ENCODE results near the gene PER1. TPM values are rescaled to one million over a fixed set of nuclear protein-coding genes. Genes with fewer than 3 reads are reported as not detected.

The PER1 gene
- total and polyA plus RNA-seq, 2 donors from 2014 or later, result 25.2 to 161 TPM

- H3K27ac ChIP-seq (ENCODE audit: low read depth in 2 of 2, low read length in 2 of 2), result peak overlapping the region; percentile 99 to 100
- peaks cover 5 to 26% (median 21%) of the 10 kb centered on the region in 3 donors for H3K4me1 ChIP-seq (ENCODE audit: control insufficient read depth in 2 of 3, insufficient read depth in 2 of 3, low read depth in 1 of 3, low read length in 3 of 3)
- peak overlapping the region; percentile 72 to 98 (median 96) for H3K9ac ChIP-seq (ENCODE audit: low read length in 3 of 3)
- H3K9me3 ChIP-seq (ENCODE audit: control insufficient read depth in 2 of 3, insufficient read depth in 1 of 3, low read length in 3 of 3), result no peaks in the 10 kb centered on the region
- H3K27me3 ChIP-seq (ENCODE audit: control insufficient read depth, insufficient read depth, low read length), result no peaks in the 10 kb centered on the region
- peak overlapping the region; percentile 64 to 99 (median 94) for H3K4me3 ChIP-seq (ENCODE audit: low read length in 3 of 3)
- FAIRE-seq, result no peak
- peak; percentile 1 for TF ChIP-seq CTCF (IDR thresholded peaks at IDR 0.05; ENCODE audit: borderline replicate concordance, extremely low read depth, insufficient read depth)
- intact Hi-C loops (cut with DNase I), result no loop called here
- peaks cover 0 to 54% (median 36%) of the 10 kb centered on the region in 3 donors for H3K36me3 ChIP-seq (ENCODE audit: control insufficient read depth in 2 of 3, insufficient read depth in 3 of 3, low read length in 3 of 3)
- peak; percentile 93 to 97 (median 95) for DNase-seq
Measured at GRCh38 chr17:8151120-8151640, 1.0 kb downstream of the PER1 start.

- DNase-seq, result peak in 2 of 5 donors; percentile 66 to 83
- H3K27me3 ChIP-seq (ENCODE audit: control insufficient read depth, insufficient read depth, low read length), result no peaks in the 10 kb centered on the region
- peak overlapping the region; percentile 80 to 99 for H3K27ac ChIP-seq (ENCODE audit: low read depth in 2 of 2, low read length in 2 of 2)
- intact Hi-C loops (cut with DNase I), result no loop called here
- TF ChIP-seq CTCF (IDR thresholded peaks at IDR 0.05; ENCODE audit: borderline replicate concordance, extremely low read depth, insufficient read depth), result no peak
- FAIRE-seq, result no peak
- H3K9me3 ChIP-seq (ENCODE audit: control insufficient read depth in 2 of 3, insufficient read depth in 1 of 3, low read length in 3 of 3), result no peaks in the 10 kb centered on the region
- H3K4me3 ChIP-seq (ENCODE audit: low read length in 3 of 3), result peak overlapping the region in 2 of 3 donors; percentile 2 to 99
- H3K36me3 ChIP-seq (ENCODE audit: control insufficient read depth in 2 of 3, insufficient read depth in 3 of 3, low read length in 3 of 3), result peaks cover 0 to 61% (median 44%) of the 10 kb centered on the region in 3 donors
- H3K4me1 ChIP-seq (ENCODE audit: control insufficient read depth in 2 of 3, insufficient read depth in 2 of 3, low read depth in 1 of 3, low read length in 3 of 3), result peaks cover 5 to 26% (median 21%) of the 10 kb centered on the region in 3 donors
- H3K9ac ChIP-seq (ENCODE audit: low read length in 3 of 3), result peak overlapping the region in 2 of 3 donors; percentile 1 to 72
Measured at GRCh38 chr17:8150194-8151119, 1.7 kb downstream of the PER1 start.

- Histone ChIP-seq H3K36me3 (ENCODE audit: control insufficient read depth in 2 of 3, insufficient read depth in 3 of 3, low read length in 3 of 3) (peaks cover 0 to 69% (median 49%) of the 10 kb centered on the region in 3 donors), H3K4me1 (ENCODE audit: control insufficient read depth in 2 of 3, insufficient read depth in 2 of 3, low read depth in 1 of 3, low read length in 3 of 3) (peaks cover 2 to 22% (median 21%) of the 10 kb centered on the region in 3 donors), H3K27ac (ENCODE audit: low read depth in 2 of 2, low read length in 2 of 2) (peak overlapping the region in 1 of 2 donors; percentile 15), H3K27me3 (ENCODE audit: control insufficient read depth, insufficient read depth, low read length) (no peaks in the 10 kb centered on the region), H3K9me3 (ENCODE audit: control insufficient read depth in 2 of 3, insufficient read depth in 1 of 3, low read length in 3 of 3) (no peaks in the 10 kb centered on the region), H3K9ac (ENCODE audit: low read length in 3 of 3) (no peak overlapping the region), H3K4me3 (ENCODE audit: low read length in 3 of 3) (no peak overlapping the region)
- no peak for TF ChIP-seq CTCF (IDR thresholded peaks at IDR 0.05; ENCODE audit: borderline replicate concordance, extremely low read depth, insufficient read depth)
- DNase-seq, result peak in 2 of 5 donors; percentile 46 to 77
- FAIRE-seq, result no peak
- intact Hi-C loops (cut with DNase I), result no loop called here
Measured at GRCh38 chr17:8149419-8150193, 2.6 kb downstream of the PER1 start.
